GM10248 (cell line): Measurements from ENCODE around the gene NAA16.

Experiments used
- CTCF ChIA-PET: fragments of 300-600 bp; sonication (Branson Sonifier 250); formaldehyde crosslinking; extraction: SDS; loops from one replicate; lab custom pipeline; 2021; ENCODE audit warnings: antibody characterized with exemption; lab: Yijun Ruan, JAX
- POLR2A ChIA-PET: fragments of 350-650 bp; sonication (Branson Sonifier 250); formaldehyde crosslinking; extraction: SDS; loops from one replicate; lab custom pipeline; 2020; ENCODE audit warnings: antibody characterized with exemption; lab: Yijun Ruan, JAX
- DNase-seq: peaks from one replicate; pipeline ENCODE4 v3.0.0; 2012; ENCODE audit errors: extremely low spot score
- TF ChIP-seq, protein P1 (sequence below): IDR thresholded peaks from 2 replicates; pipeline ENCODE4 v1.5.1; 2012; ENCODE audit warnings: mild to moderate bottlenecking, low read depth; ENCODE audit errors: extremely low read depth, missing control alignments, control extremely low read depth

The NAA16 gene

DNA sequence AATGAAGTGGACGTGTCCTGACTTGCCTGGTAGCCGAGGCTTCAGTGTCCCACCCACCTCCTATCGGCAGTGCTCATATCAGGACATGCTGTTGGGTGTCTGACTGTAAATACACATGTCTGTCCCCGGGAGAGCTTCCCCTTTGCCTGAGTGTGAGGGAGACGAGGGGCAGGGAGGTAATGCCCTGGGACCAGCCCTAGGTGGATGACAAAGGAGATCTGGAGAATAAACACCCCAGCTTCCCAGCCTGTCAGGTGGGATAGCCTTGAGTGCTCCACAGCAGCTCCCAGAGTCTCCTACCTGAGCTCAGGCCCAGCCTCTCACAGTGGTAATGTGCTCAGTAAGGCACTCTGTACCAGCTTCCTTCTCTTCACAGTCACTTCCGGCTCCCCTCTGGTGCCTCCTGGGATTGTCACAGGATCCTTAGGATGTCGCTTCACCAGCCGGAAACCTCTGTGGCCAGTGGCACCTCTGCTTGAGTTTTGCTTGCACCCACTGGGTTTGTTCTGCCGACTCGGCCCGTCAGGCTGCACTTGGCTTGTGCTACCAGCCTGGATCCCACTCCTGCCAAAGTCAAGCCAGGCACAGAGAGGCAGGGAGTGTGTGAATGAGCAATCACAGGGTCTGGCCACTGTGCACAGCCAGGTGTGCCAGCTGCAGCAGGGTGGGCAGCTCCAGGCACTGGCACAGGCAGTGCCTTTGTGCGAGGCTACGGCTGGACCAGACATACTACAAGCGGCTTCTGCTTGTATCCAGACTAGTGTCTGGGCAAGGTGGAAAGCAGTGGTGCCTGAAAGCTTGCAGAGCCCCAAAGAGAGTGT is 91.8 kb downstream of the NAA16 start:
- POLR2A ChIA-PET, result no interaction called here
- TF ChIP-seq, protein P1, sequence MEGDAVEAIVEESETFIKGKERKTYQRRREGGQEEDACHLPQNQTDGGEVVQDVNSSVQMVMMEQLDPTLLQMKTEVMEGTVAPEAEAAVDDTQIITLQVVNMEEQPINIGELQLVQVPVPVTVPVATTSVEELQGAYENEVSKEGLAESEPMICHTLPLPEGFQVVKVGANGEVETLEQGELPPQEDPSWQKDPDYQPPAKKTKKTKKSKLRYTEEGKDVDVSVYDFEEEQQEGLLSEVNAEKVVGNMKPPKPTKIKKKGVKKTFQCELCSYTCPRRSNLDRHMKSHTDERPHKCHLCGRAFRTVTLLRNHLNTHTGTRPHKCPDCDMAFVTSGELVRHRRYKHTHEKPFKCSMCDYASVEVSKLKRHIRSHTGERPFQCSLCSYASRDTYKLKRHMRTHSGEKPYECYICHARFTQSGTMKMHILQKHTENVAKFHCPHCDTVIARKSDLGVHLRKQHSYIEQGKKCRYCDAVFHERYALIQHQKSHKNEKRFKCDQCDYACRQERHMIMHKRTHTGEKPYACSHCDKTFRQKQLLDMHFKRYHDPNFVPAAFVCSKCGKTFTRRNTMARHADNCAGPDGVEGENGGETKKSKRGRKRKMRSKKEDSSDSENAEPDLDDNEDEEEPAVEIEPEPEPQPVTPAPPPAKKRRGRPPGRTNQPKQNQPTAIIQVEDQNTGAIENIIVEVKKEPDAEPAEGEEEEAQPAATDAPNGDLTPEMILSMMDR, result no peak
- CTCF ChIA-PET, result interaction anchor here (1.0 to 1.9 kb wide), 2 partner anchors 8 to 15 kb away, joined by 3 to 5 read pairs; no protein-coding TSS in a partner anchor
- DNase-seq, result no peak

DNA sequence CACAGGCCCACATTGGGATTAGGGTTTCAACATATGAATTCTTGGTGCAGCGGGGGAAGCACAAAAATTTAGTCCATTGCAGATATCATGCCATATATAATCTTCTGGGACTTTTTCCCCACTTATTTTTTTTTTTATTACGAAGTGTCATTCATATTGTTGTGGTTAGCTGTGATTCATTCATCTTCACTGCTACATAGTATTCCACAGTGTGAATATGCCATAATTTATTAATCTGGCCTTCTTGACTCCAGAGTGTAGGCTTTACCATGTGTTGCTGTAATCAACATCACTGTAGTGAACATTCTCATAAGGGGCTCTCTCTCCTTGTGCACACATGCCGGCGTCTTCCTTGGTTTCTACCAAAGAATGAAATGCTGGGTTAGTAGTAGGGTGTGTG is 92.9 kb downstream of the NAA16 start:
- TF ChIP-seq, protein P1, result no peak
- DNase-seq, result no peak
- POLR2A ChIA-PET, result no interaction called here
- CTCF ChIA-PET, result no interaction called here

GRCh38 chr13:41405367-41405766 is 94.3 kb downstream of the NAA16 start:
- POLR2A ChIA-PET, result no interaction called here
- DNase-seq, result no peak
- CTCF ChIA-PET, result interaction anchor here (1.2 to 2.2 kb wide), 3 partner anchors 10 to 247 kb away, joined by 3 to 8 read pairs (median 4); no protein-coding TSS in a partner anchor
- TF ChIP-seq, protein P1, result no peak

- ChIA-PET CTCF (no interaction called here), POLR2A (interaction anchor here (0.6 kb wide), 1 partner anchor 145 kb away, joined by 3 read pairs; no protein-coding TSS in a partner anchor)
- no peak for DNase-seq
- TF ChIP-seq, protein P1, result no peak
These were observed 96.3 kb downstream of the NAA16 start for GRCh38 chr13:41407380-41407779.

DNA sequence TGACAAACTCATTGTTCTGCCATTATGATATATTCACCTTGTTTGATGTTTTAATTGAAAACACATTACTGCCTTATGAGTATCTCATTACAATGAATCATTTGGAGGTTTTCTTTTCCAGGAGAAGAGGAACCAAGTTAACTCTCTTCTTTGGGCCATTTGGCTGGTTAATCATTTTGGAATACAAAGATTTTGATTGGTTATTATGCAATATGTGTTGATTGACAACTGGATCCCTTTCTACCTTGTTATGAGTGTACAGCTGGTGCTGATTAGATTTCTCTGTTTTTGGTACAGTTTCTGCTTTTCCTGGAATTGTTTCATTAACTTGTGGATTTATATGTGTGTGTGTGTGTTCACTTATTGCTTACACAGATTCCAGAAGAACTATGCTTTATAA is 97.1 kb downstream of the NAA16 start:
- ChIA-PET POLR2A (no interaction called here), CTCF (no interaction called here)
- TF ChIP-seq, protein P1, result no peak
- DNase-seq, result no peak

DNA sequence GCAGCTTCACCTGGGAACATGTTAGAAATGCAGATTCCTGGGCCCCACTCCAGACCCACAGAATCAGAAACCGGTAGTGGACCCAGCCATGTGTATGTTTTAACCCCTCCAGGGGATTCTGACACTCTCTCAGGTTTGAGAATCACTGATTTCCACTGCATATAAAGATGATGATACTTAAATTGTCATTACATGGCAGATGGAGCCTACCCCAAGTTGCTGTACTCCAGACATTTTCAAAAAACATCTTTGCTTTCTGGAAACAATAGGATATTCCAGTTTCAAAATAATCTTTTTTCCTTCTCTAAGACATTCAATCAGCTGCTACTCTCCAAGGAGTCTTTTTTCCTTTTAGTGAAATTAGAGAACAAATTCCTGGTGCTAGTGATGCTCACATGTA is 97.7 kb downstream of the NAA16 start:
- DNase-seq, result no peak
- POLR2A ChIA-PET, result no interaction called here
- CTCF ChIA-PET, result no interaction called here
- TF ChIP-seq, protein P1, result no peak
